ENCODE results near the gene MARCHF4. TPM values are rescaled to one million over a fixed set of nuclear protein-coding genes. Genes with fewer than 3 reads are reported as not detected.

MARCHF4 gene
- total RNA-seq, 1 experiment from 2014 or later: not detected

DNA sequence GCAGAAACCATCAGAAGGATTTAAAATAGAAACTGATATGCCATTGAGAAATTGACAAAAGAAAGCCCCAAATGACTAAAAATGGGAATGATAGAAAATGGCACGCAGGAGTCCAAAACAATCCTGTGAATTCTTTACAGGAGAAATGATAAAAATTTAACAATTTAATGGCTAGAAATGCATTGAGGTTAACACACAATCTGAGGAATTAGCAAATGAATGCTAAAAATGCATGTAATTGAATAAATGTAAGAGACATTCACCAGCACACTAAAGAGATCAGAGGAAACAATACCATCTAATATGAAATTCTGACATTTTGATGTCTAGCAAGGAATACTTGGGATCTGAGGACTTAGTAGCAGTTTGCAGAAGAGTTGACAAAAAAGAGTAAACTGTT is 37.0 kb downstream of the MARCHF4 start:
- no peak overlapping the region for H3K4me3 ChIP-seq (replicated peaks in 1 of 2; ENCODE audit: low read depth in 1 of 2, low read length in 2 of 2)
- no peaks in the 10 kb centered on the region; the same call in 1 of the 2 replicates for H3K9me2 ChIP-seq (ENCODE audit: insufficient read depth)
- no peaks in the 10 kb centered on the region for H4K20me1 ChIP-seq (ENCODE audit: insufficient read depth)
- ChIA-PET RAD21 (ENCODE audit: low non-redundant PET in 1 of 2, low total read pairs in 2 of 2, uncharacterized antibody in 2 of 2, unreplicated experiment in 2 of 2) (no interaction called here), POLR2A (no interaction called here), CTCF (no interaction called here)
- H3K79me2 ChIP-seq (ENCODE audit: insufficient read depth, low read length): no peaks in the 10 kb centered on the region
- H3K27ac ChIP-seq (ENCODE audit: low read depth, low read length): no peak overlapping the region
- BruUV-seq (replicated peaks): no TSS peak
- no peaks in the 10 kb centered on the region for H3K9me3 ChIP-seq (ENCODE audit: control insufficient read depth in 1 of 2, insufficient read depth in 1 of 2, low read depth in 1 of 2, low read length in 2 of 2)
- no peak overlapping the region for H2AFZ ChIP-seq (ENCODE audit: low read depth, low read length, poor library complexity, severe bottlenecking)
- no peaks in the 10 kb centered on the region for H3K36me3 ChIP-seq (ENCODE audit: control insufficient read depth in 1 of 2, insufficient read depth in 2 of 2, low read length in 2 of 2)
- TF ChIP-seq SRF (IDR thresholded peaks at IDR 0.05; ENCODE audit: low read depth) (no peak), ZNF274 (IDR thresholded peaks at IDR 0.05; ENCODE audit: low read depth, low read length) (no peak), ELF1 (IDR thresholded peaks at IDR 0.05; ENCODE audit: borderline replicate concordance, low read depth) (no peak), YY1 (IDR thresholded peaks at IDR 0.05; ENCODE audit: extremely low read depth, insufficient replicate concordance, low read depth, low read length) (no peak), EGR1 (IDR thresholded peaks at IDR 0.05; ENCODE audit: low read depth) (no peak), TCF7L2 (IDR thresholded peaks at IDR 0.05; ENCODE audit: borderline replicate concordance, extremely low read depth, insufficient read depth, insufficient read length) (no peak), JUND (IDR thresholded peaks at IDR 0.05) (no peak), FOSL1 (IDR thresholded peaks at IDR 0.05; ENCODE audit: low read depth) (no peak), SP1 (IDR thresholded peaks at IDR 0.05; ENCODE audit: low read depth) (no peak)
- TF ChIP-seq, protein P1, sequence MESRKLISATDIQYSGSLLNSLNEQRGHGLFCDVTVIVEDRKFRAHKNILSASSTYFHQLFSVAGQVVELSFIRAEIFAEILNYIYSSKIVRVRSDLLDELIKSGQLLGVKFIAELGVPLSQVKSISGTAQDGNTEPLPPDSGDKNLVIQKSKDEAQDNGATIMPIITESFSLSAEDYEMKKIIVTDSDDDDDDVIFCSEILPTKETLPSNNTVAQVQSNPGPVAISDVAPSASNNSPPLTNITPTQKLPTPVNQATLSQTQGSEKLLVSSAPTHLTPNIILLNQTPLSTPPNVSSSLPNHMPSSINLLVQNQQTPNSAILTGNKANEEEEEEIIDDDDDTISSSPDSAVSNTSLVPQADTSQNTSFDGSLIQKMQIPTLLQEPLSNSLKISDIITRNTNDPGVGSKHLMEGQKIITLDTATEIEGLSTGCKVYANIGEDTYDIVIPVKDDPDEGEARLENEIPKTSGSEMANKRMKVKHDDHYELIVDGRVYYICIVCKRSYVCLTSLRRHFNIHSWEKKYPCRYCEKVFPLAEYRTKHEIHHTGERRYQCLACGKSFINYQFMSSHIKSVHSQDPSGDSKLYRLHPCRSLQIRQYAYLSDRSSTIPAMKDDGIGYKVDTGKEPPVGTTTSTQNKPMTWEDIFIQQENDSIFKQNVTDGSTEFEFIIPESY (IDR thresholded peaks at IDR 0.05; ENCODE audit: extremely low read depth, insufficient replicate concordance, low read length): no peak
- TF ChIP-seq, protein P2, sequence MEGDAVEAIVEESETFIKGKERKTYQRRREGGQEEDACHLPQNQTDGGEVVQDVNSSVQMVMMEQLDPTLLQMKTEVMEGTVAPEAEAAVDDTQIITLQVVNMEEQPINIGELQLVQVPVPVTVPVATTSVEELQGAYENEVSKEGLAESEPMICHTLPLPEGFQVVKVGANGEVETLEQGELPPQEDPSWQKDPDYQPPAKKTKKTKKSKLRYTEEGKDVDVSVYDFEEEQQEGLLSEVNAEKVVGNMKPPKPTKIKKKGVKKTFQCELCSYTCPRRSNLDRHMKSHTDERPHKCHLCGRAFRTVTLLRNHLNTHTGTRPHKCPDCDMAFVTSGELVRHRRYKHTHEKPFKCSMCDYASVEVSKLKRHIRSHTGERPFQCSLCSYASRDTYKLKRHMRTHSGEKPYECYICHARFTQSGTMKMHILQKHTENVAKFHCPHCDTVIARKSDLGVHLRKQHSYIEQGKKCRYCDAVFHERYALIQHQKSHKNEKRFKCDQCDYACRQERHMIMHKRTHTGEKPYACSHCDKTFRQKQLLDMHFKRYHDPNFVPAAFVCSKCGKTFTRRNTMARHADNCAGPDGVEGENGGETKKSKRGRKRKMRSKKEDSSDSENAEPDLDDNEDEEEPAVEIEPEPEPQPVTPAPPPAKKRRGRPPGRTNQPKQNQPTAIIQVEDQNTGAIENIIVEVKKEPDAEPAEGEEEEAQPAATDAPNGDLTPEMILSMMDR (IDR thresholded peaks at IDR 0.05 in 2 of 3, conservative IDR thresholded peaks at IDR 0.05 in 1 of 3; ENCODE audit: borderline replicate concordance in 1 of 3, insufficient read depth in 1 of 3, low read depth in 2 of 3, low read length in 2 of 3): no peak
- H3K9ac ChIP-seq (ENCODE audit: low read length): no peak overlapping the region
- ATAC-seq: no peak
- no peak overlapping the region for H3K4me2 ChIP-seq (ENCODE audit: low read length)
- H3K27me3 ChIP-seq (ENCODE audit: insufficient read depth, low read length): no peaks in the 10 kb centered on the region; the same call in 1 of the 2 replicates
- peaks cover 0 to 8% of the 10 kb centered on the region in 2 experiments; a peak in 1 of 4 replicates for H3K4me1 ChIP-seq (ENCODE audit: control insufficient read depth in 1 of 2, insufficient read depth in 2 of 2, low read length in 2 of 2)
- no peak for DNase-seq (ENCODE audit: low read depth, low spot score)
- intact Hi-C loops (cut with micrococcal nuclease): no loop called here

All from HCT116 (cell line).